ENCODE results near the gene FAR2.
A peak's percentile ranks its signal among the peaks of the same experiment; 100 is the strongest.
"Not testable (repeated sequence)": the region's sequence is repeated elsewhere in the genome, so short reads cannot be mapped to it uniquely, and the experiment has no call there.

The FAR2 gene

DNA sequence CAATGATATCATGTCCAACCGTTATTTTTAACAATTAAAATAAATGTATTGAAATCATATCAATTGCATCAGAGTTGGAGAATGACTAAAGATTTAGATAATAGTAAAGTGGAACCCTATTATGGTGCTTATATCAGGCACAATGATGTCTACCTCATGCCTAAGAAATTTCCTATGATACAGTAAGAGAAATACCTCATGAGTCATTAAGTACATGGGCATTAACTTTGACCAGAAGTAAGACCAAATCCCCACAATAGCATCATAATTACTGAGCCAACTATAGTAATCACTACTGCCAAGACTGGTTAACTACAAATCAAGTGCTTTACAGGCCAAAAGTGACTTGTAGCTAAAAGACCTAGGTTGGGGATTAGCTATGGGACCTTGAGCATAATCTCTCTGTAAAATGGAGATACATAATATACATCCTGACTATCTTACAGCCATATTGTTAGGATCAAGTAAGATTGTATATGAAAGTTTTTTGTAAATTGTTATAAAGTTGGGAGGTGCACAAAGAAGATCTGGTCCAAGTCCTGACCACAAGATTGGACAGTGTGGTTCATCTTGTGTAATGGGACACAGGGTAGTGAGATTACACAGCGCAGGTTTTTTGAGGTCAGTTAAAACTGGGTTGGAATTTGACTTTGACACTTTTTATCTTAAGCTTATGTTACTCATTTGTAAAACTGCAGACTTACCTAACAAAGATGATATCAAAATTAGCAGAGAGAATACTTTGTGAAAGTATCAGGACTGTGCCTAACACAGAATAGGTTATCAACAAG lies 171.4 kb downstream of the FAR2 start:
- no peak for DNase-seq (ENCODE audit: low read depth, low spot score)

DNA sequence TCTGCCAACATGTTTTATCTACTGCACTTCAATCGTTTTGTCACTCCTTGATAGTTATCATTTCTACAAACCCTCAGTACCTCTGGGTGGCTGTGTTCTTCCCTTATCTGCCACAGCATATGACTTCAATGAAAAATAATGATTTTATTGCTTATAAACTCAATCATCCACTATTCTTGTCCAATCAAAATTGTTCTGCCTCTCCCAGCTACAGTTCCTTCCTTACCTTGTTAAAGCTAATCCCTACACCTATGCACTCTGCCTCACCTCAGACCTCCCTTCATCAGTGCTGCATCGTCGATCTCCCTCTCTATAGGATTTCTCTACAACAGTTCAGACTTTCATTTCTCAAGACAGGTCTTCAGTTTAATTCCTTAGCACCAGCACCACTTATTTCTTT lies 173.1 kb downstream of the FAR2 start:
- DNase-seq (ENCODE audit: low read depth, low spot score) = no peak

DNA sequence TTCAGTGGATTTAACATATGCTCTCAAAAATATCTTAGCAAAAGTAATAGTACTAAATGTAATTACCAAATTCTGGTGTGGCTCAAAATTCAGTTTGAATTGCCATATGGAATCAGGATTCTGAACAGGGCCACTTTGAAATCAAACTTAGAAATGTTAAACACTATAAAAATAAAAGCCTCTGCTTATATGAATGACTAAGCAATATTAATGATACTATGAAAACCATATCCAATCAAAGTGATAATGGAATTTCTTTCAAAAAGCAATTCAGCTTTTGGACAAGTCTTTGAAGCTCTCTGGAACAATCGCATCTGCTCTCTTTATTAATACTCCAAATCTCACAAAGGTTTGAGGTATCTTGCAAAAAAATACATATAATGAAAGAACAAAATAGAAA lies 180.3 kb downstream of the FAR2 start:
- DNase-seq (ENCODE audit: low read depth, low spot score) = no peak

DNA sequence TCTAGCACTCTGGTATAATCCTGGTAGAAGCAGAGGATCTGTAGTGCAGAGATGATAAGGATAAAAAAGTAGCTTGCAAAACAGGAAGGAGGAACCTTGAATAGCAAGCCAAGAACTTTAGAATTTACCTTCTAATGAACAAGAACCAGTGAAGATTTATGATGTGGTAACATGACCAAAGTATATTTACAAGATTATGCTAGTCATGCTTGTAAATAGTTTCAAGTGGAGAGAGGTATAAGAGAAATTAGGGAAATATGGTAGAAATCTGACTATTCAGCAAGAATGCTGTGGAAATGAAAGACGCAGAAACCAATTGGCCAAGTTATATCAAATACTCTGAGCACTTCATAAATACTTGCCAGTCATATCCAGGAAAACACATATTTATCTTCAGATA lies 184.1 kb downstream of the FAR2 start:
- no peak for DNase-seq (ENCODE audit: low read depth, low spot score)

DNA sequence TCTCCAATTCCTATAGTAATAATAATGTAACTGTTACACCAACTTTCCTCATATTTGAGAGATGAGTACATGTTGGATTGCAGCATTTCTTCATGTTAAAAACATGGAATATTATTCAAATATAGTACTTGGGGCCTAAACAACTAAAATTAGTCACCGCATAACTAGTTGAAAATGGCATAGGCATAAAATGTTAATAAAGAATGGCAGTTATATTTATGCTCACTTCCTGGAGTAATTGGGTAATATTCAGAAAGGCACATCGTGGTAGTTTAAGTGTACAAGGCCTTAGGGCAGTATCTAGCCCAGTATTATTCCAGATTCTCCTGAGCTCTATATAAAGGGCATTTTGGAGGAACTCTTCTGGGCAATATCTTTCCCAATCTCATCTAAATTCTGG lies 185.9 kb downstream of the FAR2 start:
- no peak for DNase-seq (ENCODE audit: low read depth, low spot score)

DNA sequence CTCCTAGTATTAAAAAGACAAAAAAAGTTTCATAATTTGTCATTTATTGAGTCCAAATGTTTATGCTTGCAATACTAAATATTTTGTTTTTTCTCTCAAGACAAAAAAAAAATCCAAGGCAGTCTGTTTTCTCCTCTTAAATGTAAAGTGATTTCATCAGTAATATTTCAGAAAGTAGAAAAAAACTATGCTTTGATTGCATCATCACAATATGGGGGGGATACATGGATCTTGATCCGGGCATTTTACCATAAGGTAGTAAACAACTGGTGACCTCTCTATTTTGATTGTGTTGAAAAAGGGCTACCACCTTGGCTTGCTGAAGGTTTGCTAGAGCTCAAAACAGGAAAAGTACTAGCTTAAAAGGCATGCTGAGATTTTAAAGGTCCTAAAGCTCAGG lies 188.2 kb downstream of the FAR2 start:
- no peak for DNase-seq (ENCODE audit: low read depth, low spot score)

DNA sequence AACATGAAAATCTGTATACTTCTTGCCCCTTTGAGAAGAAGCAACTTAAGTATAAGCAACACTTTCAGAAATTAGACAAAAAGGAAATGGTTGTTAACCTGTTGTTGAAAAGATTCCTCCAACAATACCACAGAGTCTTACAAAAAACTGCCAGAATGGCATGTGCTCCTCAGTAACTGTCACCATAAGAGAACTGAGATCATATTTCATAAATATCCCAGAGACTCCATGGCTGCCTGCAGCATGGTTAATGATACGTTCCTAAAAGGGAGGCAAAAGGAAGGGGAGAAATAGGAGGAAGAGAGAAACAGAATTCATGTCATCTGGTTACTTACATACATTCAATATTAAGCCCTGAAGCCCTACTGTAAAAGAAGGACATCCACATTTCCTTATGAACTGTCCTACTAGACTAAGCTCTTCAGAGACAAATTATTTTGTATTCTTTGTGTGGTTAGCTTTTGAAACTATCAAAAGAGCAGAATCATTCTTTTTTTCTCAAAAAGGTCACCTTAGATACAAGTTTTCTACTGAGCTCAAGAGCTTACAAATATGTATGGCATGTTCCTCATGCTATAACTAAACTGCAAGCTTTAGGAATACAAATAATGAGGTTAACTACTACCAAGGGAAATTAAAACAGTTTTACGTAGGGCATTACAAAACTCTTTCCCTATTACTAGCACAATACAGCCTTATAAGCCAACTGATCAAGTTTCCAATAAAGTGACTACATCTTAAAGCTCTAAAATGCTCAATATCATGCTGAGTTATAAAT lies 194.1 kb downstream of the FAR2 start:
- DNase-seq (ENCODE audit: low read depth, low spot score) = no peak

DNA sequence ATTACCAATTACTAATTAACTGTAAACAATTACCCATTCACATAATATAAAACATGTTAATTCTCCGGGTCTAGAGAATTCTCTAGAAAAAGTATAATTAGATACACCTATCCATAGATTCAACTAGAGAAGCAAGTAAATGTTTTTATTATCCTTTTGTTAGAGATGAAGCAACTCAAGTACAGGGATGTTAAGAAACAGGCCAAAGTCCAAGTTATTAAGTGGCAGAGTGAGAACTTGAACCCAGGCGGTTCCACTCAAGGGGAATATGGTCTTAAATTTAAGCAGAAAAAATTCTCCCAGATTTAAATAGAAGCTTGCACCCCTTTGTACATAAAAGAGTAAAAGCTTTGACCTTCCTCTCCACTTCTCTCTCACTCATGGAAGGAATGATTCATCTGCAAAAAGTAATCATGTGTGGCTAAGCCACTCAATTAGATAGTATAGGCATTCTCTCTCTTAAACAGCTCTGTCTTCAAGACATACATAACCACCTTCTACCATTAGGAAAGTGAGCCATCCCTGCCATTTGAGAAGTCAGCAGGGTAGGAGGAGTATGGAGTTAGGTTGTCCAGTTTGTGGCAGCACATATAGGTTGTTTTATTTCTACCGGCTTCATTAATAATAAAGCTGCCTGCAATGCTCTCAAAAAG lies 197.8 kb downstream of the FAR2 start:
- no peak for DNase-seq (ENCODE audit: low read depth, low spot score)

DNA sequence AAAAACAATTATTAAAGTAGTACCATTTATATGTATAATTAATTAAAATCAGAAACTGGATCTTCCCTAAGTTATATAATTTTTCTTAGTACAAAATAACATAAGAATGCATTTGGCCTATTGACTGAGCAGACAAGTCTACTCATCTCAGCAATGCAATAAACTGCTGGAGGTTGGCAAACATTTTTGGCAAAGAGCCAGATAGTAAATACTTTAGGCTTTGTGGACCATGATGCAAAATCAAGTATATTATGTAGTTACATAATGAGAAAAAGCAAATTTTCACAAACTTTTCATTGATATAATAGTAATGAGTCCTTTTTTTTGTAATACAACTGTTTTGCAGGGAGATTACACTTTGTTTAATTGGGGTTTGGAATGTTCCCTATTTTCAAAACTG lies 201.0 kb downstream of the FAR2 start:
- no peak for DNase-seq (ENCODE audit: low read depth, low spot score)

DNA sequence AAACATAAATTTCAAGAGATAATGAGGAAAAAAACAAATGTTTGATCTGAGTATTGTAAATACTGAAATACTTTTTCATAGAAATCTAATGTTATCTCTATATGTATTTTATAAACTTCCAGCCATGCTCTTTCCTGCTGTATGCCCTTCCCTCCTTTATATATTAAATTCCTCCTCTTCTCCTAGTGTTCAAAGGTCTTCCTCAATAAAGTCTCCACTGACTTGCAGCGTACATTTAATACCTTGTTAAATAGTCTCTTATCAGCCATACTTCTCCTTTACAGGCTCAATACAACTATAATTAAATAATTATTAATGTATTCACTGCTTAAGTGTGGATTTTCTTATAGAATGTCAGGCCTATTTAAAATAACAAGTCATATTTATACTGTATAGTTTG lies 205.9 kb downstream of the FAR2 start:
- DNase-seq (ENCODE audit: low read depth, low spot score) = no peak

DNA sequence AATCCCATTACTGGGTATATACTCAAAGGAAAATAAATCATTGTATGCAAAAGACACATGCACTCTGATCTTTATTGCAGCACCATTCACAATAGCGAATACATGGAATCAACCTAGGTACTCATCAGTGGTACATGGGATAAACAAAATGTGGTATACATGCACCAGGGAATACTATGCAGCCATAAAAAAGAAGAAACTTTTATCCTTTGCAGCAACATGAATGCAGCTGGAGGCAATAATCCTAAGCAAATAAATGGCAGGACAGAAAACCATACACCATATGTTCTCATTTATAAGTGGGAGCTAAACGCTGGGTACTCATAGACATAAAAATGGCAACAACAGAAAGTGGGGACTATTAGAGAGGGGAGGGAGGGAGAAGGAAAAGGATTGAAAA lies 216.0 kb downstream of the FAR2 start:
- DNase-seq (ENCODE audit: low read depth, low spot score) = no peak

DNA sequence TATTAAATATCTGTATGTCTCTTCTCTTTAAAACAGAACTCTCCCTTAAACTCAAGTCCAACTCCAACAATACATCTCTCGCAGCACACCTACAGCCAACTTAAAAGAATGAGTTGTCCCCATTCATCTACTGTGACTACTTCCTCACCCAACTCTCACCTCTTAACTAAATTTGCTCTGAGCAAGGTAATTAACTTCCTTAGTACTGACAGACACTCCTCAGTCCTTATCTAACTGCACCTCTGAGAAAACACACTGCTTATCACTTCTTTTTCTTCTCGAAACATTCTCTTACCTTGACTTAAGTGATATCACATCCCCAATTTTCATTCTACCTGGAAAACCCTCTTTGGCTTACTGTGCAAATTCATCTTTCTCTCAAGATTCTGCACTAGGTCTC lies 224.9 kb downstream of the FAR2 start:
- DNase-seq (ENCODE audit: low read depth, low spot score) = no peak

DNA sequence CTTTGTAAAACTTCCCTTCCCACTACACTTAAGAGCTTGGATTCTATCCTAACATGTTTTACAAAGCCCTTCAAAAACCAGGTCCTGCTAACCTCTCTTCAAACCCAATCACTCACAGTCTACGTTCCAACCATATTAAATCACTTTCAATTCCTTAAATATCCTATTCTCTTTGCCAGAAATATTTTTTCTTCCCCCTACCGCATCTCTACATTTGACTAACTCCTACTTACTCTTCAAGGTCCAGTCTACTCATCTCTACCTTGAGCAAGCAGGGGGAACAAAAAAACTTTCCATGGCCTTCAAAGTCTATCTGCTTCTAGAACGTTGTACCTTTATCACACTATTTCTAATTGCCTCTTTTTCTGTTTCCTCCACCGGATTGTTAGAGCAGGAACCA lies 225.8 kb downstream of the FAR2 start:
- no peak for DNase-seq (ENCODE audit: low read depth, low spot score)

DNA sequence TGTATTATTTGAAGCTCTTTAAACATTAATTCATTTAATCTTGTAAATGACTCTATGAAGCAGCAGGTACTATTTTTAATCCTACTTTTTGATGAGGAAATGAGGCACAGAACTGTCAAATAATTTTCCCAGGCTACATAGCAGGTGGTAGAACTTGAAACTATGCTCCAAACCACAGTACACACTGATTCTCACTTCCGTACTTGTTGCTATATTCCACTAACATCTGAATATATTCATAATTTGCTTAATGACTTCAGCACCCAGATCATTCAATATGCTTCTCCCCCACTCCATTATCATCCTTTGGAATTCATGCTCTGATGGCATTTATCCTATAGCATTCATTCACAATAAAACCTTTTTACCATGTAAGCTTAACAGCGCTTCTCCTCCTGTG lies 227.0 kb downstream of the FAR2 start:
- DNase-seq (ENCODE audit: low read depth, low spot score) = no peak

DNA sequence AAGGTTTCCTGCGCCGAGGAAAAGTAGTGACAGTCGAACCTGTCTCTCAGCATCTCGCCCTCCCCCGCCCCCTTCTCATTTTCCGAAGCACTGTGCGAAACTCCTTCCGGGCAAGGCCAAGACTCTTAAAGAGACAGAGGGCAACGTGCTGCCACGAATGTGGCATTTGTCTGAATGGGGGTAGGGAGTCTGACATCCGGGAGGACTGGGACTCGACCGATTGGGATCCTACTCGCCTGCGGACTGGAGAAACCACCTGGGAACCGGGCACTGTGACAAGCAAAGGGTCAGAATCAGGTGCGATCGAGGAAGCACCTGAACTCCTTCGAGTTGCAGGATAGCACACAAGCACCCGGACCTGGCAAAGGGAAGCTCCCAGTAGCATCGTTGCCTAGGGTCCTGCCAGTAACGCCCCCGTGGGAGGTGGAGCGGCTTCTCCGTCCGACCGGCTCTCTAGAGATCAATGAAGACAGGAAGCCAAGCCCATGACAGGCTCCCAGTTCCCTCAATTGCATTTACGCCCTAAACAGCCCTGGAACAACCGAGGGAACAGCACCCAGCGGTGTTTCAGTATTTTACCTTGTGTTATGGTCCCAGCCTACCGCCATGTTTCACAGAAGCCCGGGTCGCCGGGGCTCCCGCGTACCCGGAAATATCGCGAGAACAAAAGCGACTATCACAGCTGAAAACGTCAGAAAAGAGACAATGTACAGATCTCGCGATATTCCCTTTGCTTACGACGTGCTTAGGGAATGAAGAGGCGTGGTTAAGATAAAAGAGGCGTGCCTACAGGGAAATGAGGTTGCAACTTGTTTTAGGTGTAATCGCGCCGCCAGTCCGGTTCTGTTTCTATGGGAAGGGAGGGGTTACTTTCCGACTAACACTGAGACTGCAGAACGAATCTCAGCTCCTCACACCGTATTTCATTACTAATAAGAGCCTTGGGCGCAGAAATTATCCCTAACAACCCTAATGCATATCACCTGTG lies 231.8 kb downstream of the FAR2 start, which contains the start of gene ERGIC2:
TSS of gene ERGIC2 (minus strand) at position 637 of the 988 bp plus-strand sequence. CDS start 9,539 bp downstream, outside the sequence.
- peak; percentile 85 for DNase-seq (ENCODE audit: low read depth, low spot score)

DNA sequence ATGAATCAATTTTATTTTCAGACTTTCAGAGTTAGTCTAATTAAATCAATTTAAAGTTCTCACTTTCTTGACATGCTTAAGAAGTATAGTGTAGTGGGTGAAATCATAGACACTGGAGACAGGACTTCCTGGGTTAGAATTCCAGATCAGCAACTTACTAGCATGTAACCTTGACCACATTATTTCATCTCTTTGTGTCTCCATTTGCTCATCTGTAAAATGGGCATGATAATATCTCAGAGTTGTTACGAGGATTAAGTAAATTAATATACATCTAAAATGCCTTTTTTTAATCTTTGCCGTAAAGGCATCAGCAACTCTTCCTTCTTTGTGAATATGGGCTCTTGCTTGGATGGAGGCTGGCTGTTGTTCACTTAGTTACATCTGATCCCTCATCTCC lies 233.2 kb downstream of the FAR2 start:
- DNase-seq (ENCODE audit: low read depth, low spot score) = no peak

DNA sequence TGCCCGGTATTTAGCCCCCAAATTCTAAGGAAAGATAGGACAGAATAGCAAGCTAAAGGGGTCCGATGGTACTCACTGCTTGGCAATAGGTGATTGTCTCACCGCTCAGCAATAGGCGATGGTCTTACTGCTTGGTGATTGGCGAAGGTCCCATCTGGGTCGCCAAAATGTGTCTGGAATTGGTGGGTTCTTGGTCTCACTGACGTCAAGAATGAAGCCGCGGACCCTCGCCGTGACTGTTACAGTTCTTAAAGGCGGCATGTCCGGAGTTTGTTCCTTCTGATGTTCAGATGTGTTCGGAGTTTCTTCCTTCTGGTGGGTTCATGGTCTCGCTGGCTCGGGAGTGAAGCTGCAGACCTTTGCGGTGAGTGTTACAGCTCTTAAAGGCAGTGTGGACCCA lies 236.1 kb downstream of the FAR2 start:
- DNase-seq (ENCODE audit: low read depth, low spot score) = not testable (repeated sequence)
